ENCODE data around the gene TMPRSS11A.

GRCh38 chr4:67883458-67883857, 79.8 kb downstream of the TMPRSS11A start:
- TF ChIP-seq CTCF (IDR thresholded peaks at IDR 0.05) (no peak), POLR2A (IDR thresholded peaks at IDR 0.05; ENCODE audit: low read length) (no peak), USF2 (IDR thresholded peaks at IDR 0.05) (no peak), ESRRA (IDR thresholded peaks at IDR 0.05; ENCODE audit: borderline replicate concordance, low read length) (no peak), CEBPB (IDR thresholded peaks at IDR 0.05) (no peak), JUNB (IDR thresholded peaks at IDR 0.05) (no peak), MYC (IDR thresholded peaks at IDR 0.05; ENCODE audit: borderline replicate concordance, low read length) (no peak), REST (IDR thresholded peaks at IDR 0.05) (no peak)
- TF ChIP-seq, protein P1, sequence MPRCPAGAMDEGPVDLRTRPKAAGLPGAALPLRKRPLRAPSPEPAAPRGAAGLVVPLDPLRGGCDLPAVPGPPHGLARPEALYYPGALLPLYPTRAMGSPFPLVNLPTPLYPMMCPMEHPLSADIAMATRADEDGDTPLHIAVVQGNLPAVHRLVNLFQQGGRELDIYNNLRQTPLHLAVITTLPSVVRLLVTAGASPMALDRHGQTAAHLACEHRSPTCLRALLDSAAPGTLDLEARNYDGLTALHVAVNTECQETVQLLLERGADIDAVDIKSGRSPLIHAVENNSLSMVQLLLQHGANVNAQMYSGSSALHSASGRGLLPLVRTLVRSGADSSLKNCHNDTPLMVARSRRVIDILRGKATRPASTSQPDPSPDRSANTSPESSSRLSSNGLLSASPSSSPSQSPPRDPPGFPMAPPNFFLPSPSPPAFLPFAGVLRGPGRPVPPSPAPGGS (IDR thresholded peaks at IDR 0.05) = no peak
- TF ChIP-seq, protein P2, sequence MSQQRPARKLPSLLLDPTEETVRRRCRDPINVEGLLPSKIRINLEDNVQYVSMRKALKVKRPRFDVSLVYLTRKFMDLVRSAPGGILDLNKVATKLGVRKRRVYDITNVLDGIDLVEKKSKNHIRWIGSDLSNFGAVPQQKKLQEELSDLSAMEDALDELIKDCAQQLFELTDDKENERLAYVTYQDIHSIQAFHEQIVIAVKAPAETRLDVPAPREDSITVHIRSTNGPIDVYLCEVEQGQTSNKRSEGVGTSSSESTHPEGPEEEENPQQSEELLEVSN (IDR thresholded peaks at IDR 0.05; ENCODE audit: borderline replicate concordance, low read depth) = no peak

All from A549 (cell line).